GM19463 (cell line): Measurements from ENCODE around the gene DPYSL5.

ENCODE experiments used
- ATAC-seq: cut with Tn5 transposase; IDR thresholded peaks from one replicate; pipeline ENCODE4 v1.9.1; 2021; ENCODE audit warnings: mild to moderate bottlenecking, moderate library complexity; ENCODE audit not compliant: unreplicated experiment

The DPYSL5 gene

GRCh38 chr2:26843041-26843440, 4.9 kb upstream of the DPYSL5 start:
- no peak for ATAC-seq

DNA sequence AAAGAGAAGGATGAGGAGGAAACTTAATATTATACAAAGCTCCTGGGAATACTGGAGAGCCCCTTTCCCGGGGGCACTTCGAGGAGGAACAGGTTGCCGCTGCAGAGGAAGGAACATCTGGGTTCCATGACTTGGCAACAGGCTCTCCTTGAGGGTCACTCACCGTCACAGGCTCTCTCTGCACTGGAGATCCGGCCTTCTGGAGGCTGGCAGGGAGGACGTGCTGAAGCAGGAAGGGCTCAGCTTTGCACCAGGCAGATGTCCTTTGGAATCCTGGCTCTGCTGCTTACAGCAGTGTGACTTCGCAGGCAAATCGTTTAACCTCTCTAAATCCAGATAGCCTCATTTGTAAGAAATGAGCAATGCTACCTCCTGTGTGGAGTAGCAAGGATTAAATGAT, 2.9 kb upstream of the DPYSL5 start:
- no peak for ATAC-seq

- no peak for ATAC-seq
Measured at GRCh38 chr2:26846334-26847306, 1.3 kb upstream of the DPYSL5 start.

DNA sequence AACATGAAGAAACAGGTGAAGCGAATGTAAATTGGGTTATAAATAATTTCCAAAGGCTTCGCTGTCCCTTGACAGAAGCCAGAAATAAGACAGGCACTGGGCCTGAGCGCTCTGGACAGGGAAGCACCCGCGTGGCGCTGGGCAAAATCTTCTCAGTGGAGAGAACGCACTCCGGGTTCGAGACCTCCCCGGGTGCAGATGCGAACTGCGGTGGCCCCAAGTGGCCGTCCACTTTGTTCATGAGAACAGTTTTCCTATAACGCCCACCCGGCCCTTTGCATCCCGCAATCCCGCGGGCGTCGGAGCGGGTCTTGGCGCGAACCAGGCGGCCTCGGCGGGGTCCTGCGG, 651 bp upstream of the DPYSL5 start:
- no peak for ATAC-seq

- no peak for ATAC-seq
Measured at GRCh38 chr2:26848336-26849055, 564 bp downstream of the DPYSL5 start.

- ATAC-seq, result no peak
Measured at GRCh38 chr2:26849056-26849999, 1.4 kb downstream of the DPYSL5 start.

- no peak for ATAC-seq
Measured at GRCh38 chr2:26850000-26850431, 2.1 kb downstream of the DPYSL5 start.

DNA sequence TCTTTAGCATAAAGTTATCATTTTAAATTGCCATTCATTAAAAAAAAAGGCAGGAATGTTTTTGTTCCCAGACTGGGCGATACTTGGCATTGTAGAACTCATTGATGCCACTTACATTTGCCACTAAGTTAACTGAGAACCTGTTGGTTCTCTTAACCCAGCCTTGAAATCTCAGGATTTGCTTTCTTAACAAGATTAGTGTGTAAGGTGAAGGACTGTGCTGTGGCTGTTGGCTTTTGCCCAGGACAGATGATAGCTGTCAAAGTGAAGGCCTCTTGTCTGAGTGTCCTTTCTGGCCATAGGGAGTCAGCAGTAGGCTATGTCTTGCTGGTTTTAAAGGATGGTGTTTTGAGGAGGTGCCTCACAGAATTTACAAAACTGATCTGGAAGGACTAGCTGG, 2.6 kb downstream of the DPYSL5 start:
- no peak for ATAC-seq

DNA sequence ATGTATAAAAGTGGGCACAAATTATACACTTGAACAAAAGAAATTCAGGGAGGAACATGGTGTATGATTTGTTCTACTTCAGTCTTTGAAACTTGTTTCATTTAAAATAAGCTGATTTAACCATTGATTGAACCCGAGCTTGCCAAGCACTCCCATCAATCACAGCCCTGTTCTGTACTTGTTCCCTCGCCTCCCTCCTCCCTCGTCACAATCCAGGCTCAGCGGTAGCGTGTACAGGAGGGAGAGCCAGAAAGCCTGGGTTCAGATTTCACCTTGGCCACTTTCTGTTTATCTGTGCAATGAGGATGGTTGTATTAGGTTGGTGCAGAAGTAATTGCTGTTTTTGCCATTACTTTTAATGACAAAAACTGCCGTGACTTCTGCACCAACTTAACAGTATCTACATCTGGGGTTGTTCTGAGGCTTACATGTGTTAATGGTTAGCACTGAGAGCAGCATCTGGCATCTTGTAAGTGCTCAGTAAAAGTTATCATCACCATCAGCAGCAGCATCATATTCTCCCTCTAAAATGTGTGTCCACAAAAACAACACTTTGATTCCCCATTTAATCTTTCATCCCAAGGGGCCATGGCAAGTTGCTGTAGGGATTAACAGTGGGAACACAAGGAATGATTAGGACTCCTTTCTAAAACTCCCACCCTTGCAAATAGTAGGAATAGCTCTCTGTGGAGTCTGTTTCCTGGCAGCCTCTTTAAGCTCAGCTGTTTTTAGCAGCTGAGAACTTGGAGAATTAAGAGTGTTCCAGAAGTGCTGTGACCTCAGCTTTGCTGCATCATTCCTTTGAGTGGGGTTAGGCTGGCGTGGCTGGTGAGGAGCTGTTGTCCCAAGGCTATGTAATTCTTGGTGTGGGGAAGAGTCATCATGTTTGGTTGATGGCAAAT, 4.7 kb downstream of the DPYSL5 start:
- no peak for ATAC-seq

DNA sequence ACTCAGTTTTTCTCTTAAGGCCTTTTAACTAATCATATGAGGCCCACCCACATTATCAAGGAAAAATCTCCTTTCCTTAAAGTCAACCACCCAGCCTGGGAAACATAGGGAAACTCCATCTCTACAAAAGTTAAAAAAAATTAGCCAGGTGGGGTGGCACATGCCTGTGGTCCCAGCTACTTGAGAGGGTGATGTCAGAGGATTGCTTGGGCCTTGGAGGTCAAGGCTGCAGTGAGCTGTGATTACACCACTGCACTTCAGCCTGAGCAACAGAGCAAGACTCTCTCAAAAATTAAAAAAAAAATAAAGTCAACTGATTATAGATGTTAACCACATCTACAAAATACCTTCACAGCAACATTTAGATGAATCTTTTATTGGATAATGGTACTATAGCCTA, 5.8 kb downstream of the DPYSL5 start:
- ATAC-seq, result no peak

DNA sequence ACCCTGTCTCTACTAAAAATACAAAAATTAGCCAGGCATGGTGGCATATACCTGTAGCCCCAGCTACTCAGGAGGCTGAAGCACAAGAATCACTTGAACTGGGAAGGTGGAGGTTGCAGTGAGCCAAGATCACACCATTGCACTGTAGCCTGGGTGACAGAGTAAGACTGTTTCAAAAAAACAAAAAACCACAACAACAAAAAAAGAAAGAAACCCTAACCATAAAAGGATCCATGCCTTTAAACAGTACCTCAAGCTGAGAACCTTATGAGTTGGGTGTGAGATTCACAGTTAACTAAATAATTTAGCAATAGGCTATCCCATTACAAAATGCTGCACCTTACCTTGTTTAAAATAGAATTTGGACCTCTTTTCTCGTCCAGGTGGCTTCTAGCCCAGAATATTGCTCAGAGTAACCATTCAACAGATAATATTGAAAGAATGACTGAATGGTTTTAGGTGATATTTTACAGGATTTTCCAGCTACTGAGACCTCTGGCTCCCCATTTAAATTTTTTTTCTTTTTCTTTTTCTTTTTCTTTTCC, 6.4 kb downstream of the DPYSL5 start:
- ATAC-seq, result no peak

- no peak for ATAC-seq
Measured at GRCh38 chr2:26855466-26855865, 7.5 kb downstream of the DPYSL5 start.

GRCh38 chr2:26859622-26860021, 11.7 kb downstream of the DPYSL5 start:
- ATAC-seq, result no peak

DNA sequence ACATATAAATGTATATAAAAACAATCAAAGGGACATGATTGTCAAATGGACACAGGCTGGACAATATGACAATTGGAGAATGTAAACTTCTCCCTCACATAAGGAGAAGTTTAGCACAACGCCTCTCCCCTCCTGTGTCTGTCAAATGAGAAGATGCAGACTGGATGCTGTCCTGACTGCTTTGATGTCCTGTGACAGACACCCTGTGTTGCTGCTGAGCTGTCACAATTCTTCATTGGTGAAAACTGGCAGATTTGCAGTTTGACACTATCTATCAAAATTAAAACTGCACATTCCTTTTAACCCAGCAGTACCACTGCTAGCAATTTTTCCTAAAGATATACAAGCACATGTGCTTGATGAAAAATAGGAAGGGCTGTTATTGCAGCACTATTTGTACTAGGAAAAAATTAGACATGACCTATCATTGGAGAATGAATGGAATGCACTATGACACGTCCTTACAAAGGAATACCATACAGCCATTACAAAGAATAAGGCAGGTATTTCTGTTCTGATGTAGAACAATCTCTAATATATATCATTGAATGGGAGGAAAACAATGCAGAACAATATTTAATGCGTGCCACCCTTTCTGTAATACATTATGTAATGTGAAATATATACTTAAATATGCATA, 12.4 kb downstream of the DPYSL5 start:
- no peak for ATAC-seq

DNA sequence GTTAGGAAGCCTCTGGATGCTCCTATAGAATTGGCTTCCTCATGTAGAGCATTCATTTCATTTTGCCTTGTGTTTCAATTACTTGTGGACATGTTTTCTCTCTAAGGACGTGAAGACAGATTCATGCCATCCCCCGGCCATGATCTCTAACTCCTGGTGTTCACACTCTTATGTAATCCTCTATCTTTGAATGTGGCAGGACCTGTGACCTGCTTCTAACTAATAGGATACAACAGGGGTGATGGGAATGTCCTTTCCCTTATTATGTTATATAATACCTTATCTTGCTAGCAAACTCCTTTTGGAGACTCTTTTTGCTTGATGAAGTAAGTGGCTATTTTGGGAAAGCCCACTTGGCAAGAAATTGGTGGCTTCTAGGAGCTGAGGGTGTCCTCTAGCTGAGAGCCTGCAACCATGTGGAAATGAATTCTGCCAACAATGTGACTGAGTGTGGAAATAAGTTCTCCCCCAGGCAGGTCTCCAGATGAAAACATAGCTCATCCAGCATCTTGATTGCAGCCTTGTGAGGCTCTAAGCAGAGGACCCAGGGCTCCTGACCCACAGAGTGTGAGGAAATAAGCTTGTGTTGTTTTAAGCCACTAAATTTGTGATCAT, 13.8 kb downstream of the DPYSL5 start:
- no peak for ATAC-seq

- no peak for ATAC-seq
Measured at GRCh38 chr2:26864226-26864625, 16.3 kb downstream of the DPYSL5 start.

DNA sequence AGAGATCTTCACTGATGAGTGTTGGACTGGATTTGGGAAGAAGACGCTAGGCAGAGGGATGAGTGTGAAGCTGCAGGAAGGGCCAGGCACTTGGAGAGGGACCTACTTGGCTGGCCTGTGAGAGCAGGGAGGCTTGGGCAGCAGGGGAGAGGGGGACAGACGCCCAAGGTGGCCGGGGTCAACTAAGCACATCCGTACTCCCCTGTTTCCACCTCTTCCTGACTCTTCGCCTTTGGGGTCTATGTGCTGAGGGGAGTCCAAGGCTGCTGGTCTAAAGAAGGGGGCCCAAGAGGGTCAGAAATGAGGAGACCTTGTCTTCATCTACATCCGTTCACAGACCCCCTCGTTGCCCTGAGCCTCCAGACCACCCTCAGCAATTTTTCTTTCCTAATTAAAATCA, 16.7 kb downstream of the DPYSL5 start:
- ATAC-seq, result no peak

- ATAC-seq, result no peak
Measured at GRCh38 chr2:26870585-26871095, 22.7 kb downstream of the DPYSL5 start.
